HG02763 (cell line): ENCODE results near the gene ADM5.

Experiments used
- ATAC-seq: cut with Tn5 transposase; IDR thresholded peaks from one replicate; pipeline ENCODE4 v1.9.1; 2021; ENCODE audit warnings: mild to moderate bottlenecking, moderate library complexity; ENCODE audit not compliant: unreplicated experiment

Gene ADM5, protein sequence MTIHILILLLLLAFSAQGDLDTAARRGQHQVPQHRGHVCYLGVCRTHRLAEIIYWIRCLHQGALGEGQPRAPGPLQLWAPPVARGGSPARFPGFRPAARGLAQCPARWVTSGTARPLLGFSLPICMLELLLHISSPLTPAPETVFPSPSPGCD

DNA sequence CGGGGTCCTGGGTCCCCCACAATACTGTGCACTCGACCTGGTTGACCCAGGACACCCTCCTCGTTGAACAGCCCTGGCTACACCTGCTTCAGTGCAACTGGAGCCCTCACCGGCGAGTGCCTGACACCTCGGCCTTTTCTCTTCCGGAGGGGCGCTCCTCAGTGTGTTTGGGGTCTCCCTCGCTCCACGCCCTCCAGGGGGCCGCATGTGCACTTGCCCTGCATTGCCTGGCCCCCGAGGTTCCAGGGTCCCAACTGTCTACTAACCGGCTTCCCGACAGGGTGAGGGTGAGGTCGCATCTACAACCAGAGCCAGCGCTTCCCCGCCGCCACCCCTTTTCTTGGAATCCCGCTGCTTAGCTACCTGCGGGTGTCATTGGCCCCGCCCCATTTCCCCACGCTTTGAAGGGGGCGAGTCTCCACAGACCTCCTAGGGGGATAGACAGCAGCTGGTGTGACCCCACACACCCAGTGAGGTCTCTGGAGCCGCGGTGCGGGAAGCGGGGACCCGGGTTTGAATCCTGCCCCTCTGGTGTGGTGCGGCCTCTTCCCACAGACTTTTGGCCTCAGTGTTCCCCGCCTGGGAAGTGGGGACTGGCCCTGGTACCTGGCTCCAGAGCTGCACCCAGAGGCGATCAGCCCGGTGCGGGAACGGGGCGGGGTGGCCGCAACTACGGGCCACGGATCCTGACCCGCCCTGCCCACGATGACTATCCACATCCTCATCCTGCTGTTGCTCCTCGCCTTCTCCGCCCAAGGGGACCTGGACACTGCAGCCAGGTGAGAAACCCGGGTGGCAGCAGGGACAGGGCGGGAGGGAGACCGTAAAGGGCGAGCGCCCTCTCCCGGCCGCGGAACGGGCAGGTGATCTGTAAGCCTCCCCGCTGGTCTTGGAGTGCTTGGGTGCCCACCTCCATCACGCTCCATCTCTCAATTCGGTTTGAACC is at the start of gene ADM5:
Gene ADM5 (plus strand): TSS at position 462 of the 946 bp plus-strand sequence. CDS start 244 bp downstream, at position 706.
- no peak for ATAC-seq

GRCh38 chr19:49640113-49640898 is 49.1 kb upstream of the ADM5 start, which contains the start of gene RRAS:
Gene RRAS (minus strand): TSS chr19:49640143. CDS start chr19:49640098, 45 bp downstream.
- peak; percentile 59 for ATAC-seq

- ATAC-seq = peak; percentile 63
These were observed 47.5 kb upstream of the ADM5 start, which contains the start of gene SCAF1 for GRCh38 chr19:49641688-49642491. Gene SCAF1 (plus strand): TSS chr19:49642209. CDS start chr19:49645027, 2,818 bp downstream.

DNA sequence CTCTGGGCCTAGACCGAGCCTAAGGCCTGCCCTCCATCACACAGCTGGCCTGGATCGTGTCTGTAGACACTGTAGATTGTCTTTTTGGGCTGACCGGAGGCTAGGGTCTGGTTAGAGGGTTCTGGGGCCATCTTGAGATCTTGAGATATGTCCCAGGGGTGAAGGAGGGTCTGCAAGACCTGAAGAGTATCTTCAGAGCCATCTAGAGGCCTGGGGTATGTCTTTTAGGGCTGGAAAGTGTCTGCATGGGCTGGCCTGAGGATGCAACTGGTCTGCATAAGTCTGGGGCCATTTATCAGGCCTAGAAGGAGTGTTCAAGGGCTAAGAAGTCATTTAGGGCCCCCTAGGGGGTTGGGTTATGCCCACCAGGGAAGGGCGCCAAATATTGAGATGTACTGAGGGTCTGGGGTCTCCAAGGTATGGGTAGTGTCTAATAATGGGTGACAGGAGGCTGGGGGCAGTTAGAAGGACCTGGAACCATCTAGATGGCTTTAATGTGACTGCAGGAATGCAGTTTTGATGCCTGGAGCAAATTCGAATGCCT is 46.8 kb upstream of the ADM5 start:
- ATAC-seq = no peak

- no peak for ATAC-seq
These were observed 45.9 kb upstream of the ADM5 start for GRCh38 chr19:49643466-49643865.

DNA sequence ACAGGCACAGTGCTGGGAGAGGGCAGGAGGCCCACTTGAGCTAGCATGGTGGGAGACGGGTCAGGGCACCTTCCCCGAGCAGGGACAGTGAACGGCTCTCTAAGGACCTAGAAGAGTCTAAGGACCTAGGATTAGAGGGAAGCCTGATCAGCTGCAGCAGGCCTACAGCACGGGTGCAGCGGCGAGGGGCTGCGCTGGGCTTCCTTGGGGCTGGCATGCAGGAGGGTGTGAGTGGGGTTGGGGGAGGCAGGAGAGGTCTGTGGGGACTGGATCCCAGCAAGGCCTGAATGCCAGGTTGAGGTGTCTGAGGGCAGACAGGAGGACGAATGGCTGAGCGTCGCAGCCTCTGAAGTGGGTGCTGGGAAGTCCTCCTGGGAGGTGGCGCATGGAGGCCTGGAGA is 43.8 kb upstream of the ADM5 start:
- ATAC-seq = no peak

- ATAC-seq = no peak
These were observed 43.4 kb upstream of the ADM5 start for GRCh38 chr19:49645995-49646394.

DNA sequence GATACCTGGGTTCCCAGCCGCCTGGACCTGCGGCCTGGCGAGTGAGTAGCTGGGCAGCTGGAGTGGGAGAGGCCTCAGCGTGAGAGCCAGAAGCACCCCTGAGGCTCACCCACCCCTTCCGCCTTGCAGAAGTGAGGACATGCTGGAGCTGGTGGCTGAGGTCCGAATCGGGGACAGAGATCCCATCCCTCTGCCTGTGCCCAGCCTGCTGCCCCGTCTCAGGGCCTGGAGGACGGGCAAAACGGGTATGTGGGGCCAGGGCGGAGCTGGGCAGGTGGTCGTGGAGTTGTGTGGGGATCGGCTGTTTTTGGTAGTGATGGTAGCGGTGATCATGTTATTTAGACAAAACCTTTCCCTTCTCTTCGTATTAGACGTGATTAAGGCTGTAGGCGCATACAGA is 42.8 kb upstream of the ADM5 start:
- ATAC-seq = no peak

- no peak for ATAC-seq
These were observed 38.2 kb upstream of the ADM5 start for GRCh38 chr19:49651029-49651819.

DNA sequence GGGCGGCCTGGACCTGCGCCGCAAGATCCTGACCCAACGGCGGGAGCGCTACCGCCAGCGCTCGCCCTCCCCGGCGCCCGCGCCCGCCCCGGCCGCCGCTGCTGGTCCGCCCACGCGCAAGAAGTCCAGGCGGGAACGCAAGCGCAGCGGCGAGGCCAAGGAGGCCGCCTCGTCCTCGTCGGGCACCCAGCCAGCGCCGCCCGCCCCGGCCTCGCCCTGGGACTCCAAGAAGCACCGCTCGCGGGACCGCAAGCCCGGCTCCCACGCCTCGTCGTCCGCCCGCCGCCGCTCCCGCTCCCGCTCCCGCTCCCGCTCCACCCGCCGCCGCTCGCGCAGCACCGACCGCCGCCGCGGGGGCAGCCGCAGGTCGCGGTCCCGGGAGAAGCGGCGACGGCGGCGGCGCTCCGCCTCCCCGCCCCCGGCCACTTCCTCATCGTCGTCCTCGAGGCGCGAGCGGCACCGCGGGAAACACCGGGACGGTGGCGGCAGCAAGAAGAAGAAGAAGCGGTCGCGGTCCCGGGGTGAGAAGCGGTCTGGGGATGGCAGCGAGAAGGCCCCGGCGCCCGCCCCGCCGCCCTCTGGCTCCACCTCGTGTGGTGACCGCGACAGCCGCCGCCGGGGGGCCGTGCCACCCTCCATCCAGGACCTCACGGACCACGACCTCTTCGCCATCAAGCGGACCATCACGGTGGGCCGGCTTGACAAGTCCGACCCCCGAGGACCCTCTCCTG is 37.4 kb upstream of the ADM5 start:
- ATAC-seq = no peak

GRCh38 chr19:49652551-49653465 is 36.6 kb upstream of the ADM5 start:
- ATAC-seq = no peak

GRCh38 chr19:49653466-49653806 is 36.0 kb upstream of the ADM5 start:
- no peak for ATAC-seq

DNA sequence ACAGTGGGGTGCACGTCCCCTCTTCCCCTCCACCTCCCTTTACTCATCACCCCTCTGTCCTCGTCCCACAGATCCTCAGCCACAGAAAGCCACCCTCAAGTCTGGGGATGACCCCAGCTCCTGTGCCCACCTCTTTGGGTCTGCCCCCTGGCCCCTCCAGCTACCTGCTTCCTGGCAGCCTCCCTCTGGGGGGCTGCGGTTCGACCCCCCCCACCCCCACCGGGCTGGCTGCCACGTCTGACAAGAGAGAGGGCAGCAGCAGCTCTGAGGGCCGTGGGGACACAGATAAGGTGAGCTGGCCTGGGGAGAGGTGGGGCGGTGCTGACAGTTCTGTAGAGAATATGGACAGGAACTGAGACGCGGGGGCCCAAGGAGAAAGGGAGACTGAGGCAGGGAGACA is 34.8 kb upstream of the ADM5 start:
- no peak for ATAC-seq

DNA sequence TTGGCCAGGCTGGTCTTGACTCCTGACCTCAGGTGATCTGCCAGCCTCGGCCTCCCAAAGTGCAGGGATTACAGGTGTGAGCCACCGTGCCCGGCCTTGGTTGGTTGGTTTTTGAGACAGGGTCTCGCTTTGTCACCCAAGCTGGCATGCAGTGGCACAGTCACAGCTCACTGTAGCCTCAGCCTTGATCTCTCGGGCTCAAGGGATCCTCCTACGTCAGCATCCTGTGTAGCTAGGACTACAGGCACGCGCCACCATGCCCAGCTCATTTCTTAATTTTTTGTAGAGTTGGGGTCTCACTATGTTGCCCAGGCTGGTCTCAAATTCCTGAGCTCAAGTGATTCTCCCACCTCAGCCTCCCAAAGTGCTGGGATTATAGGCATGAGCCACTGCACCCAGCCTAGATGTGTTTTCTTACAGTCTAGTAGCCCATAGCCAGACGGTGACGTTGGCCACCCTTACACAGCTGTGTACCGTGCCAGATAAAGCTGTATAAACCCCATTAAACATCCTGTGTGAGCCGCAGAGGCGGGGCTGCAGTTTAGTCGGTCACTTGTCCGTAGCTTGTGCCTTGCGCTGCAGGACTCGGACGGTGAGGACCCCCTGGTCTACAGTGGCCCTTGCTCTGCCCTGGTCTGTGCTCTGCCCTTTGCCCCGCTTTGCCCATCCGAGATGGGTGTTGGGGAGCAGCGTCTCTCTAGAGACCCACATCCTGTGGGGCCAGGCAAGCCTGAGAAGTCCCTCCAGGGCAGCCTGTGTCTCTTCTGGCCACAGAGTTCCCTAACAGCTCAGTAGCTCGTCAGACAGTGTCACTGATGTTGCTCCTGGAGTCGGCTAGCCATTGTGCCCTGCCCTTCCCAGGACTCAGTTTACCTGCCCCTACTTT is 33.6 kb upstream of the ADM5 start:
- ATAC-seq = no peak

GRCh38 chr19:49656456-49657109 is 32.8 kb upstream of the ADM5 start:
- ATAC-seq = no peak

- no peak for ATAC-seq
These were observed 31.8 kb upstream of the ADM5 start for GRCh38 chr19:49657493-49658138.
